HepG2 (cell line): Measurements from ENCODE around the gene CYBC1. TPM values are rescaled to one million over a fixed set of nuclear protein-coding genes. Genes with fewer than 3 reads are reported as not detected.

Source experiments
- AFF4 ChIP-seq: sonication (generic); formaldehyde crosslinking; IDR thresholded peaks from 2 replicates; pipeline ENCODE4 v1.4.0; 2020; ENCODE audit warnings: missing genetic modification reagents
- GZF1 ChIP-seq: sonication (generic); formaldehyde crosslinking; IDR thresholded peaks from 2 replicates; pipeline ENCODE4 v1.5.1; 2020; ENCODE audit warnings: mild to moderate bottlenecking, missing genetic modification reagents
- HNRNPLL ChIP-seq: fragments of 200-400 bp; formaldehyde crosslinking; IDR thresholded peaks from 2 replicates; pipeline ENCODE4 v1.6.1; 2017; ENCODE audit warnings: mild to moderate bottlenecking, low read depth, low read length; ENCODE audit not compliant: poor library complexity, severe bottlenecking
- MAFF ChIP-seq: IDR thresholded peaks from 2 replicates; pipeline ENCODE4 v1.6.1; 2011; ENCODE audit warnings: low read depth, low read length, improper control_type of control experiment
- MLX ChIP-seq: IDR thresholded peaks from 2 replicates; pipeline ENCODE4 v1.6.1; 2016
- NFAT5 ChIP-seq: sonication (generic); formaldehyde crosslinking; IDR thresholded peaks from 2 replicates; pipeline ENCODE4 v1.4.0; 2020; ENCODE audit warnings: missing genetic modification reagents
- NFKBIZ ChIP-seq: IDR thresholded peaks from 2 replicates; pipeline ENCODE4 v1.6.1; 2018; ENCODE audit warnings: missing genetic modification reagents, missing compliant biosample characterization
- RARA ChIP-seq: IDR thresholded peaks from 2 replicates; pipeline ENCODE4 v1.6.1; 2016; ENCODE audit warnings: missing genetic modification reagents, missing compliant biosample characterization
- SAFB2 ChIP-seq: sonication (generic); formaldehyde crosslinking; IDR thresholded peaks from 2 replicates; pipeline ENCODE4 v1.5.1; 2020; ENCODE audit warnings: missing genetic modification reagents, low read depth, mild to moderate bottlenecking, borderline replicate concordance
- TGIF2 ChIP-seq: IDR thresholded peaks from 2 replicates; pipeline ENCODE4 v1.6.1; 2016; ENCODE audit warnings: control low read depth, missing compliant biosample characterization
- ZBTB14 ChIP-seq: sonication (generic); formaldehyde crosslinking; IDR thresholded peaks from 2 replicates; pipeline ENCODE4 v1.4.0; 2020; ENCODE audit warnings: missing genetic modification reagents
- ZFP37 ChIP-seq: sonication (generic); formaldehyde crosslinking; IDR thresholded peaks from 2 replicates; pipeline ENCODE4 v1.4.0; 2020; ENCODE audit warnings: missing genetic modification reagents, borderline replicate concordance
- ZNF224 ChIP-seq: sonication (generic); formaldehyde crosslinking; IDR thresholded peaks from 2 replicates; pipeline ENCODE4 v1.5.0; 2020; ENCODE audit warnings: mild to moderate bottlenecking, missing genetic modification reagents
- ZNF232 ChIP-seq: sonication (generic); formaldehyde crosslinking; IDR thresholded peaks from 2 replicates; pipeline ENCODE4 v1.4.0; 2020; ENCODE audit warnings: missing genetic modification reagents, borderline replicate concordance
- ZNF577 ChIP-seq: sonication (generic); formaldehyde crosslinking; IDR thresholded peaks from 2 replicates; pipeline ENCODE4 v1.4.0; 2020; ENCODE audit warnings: mild to moderate bottlenecking, low read depth, missing genetic modification reagents, borderline replicate concordance
- ZNF780A ChIP-seq: sonication (generic); formaldehyde crosslinking; IDR thresholded peaks from 2 replicates; pipeline ENCODE4 v1.8.0; 2022; ENCODE audit warnings: mild to moderate bottlenecking, missing genetic modification reagents, moderate library complexity
- ZNF784 ChIP-seq: sonication (generic); formaldehyde crosslinking; IDR thresholded peaks from 2 replicates; pipeline ENCODE4 v1.5.1; 2020; ENCODE audit warnings: missing genetic modification reagents, mild to moderate bottlenecking, borderline replicate concordance
- ZNF792 ChIP-seq: IDR thresholded peaks from 2 replicates; pipeline ENCODE4 v1.6.1; 2016
- polyA plus RNA-seq, 8 experiments: library from polyadenylated mRNA; depleted of rRNA in 3 of 8; stranded (reverse) in 7 of 8; unstranded in 1 of 8; fragments of >200 nt; fragmentation: Illumina TruSeq in 4 of 8; extraction: Trizol in 4 of 8; gene quantifications; 2 replicates each; pipeline versions ENCODE4 v1.2.1 to v1.2.3, GENCODE V29; 2011 to 2016; ENCODE audit warnings: low read depth in 4 of 8, missing spikeins in 1 of 8, mixed read lengths in 1 of 8; ENCODE audit not compliant: insufficient read depth in 1 of 8
- total RNA-seq, 5 experiments: library from RNA; depleted of rRNA; stranded (reverse); fragments of >200 nt; fragmentation: Illumina TruSeq; extraction: Trizol; gene quantifications; 2 replicates each; pipeline ENCODE4 v1.2.3, GENCODE V29; 2016; ENCODE audit warnings: low read depth in 1 of 5

The CYBC1 gene
- total and polyA plus RNA-seq, 2 of the 13 experiments (the other 11 are each of a cell fraction or from before 2014, with no cell fraction given): 43.4 to 44.1 TPM

- TF ChIP-seq NFKBIZ (CRISPR knock-in tag) (no peak), MLX (CRISPR knock-in tag) (peak; percentile 66; the same call in 1 of the 2 replicates), ZBTB14 (CRISPR knock-in tag) (no peak; the same call in 1 of the 2 replicates), SAFB2 (no peak; the same call in 1 of the 2 replicates), NFAT5 (CRISPR knock-in tag) (peak; percentile 75; the same call in 1 of the 2 replicates), ZNF577 (CRISPR knock-in tag) (no peak), HNRNPLL (peak; percentile 96), GZF1 (CRISPR knock-in tag) (no peak), ZNF792 (CRISPR knock-in tag) (peak; percentile 83), TGIF2 (CRISPR knock-in tag) (peak; percentile 87), MAFF (no peak), AFF4 (CRISPR knock-in tag) (no peak), RARA (CRISPR knock-in tag) (peak; percentile 28; the same call in 1 of the 2 replicates), ZNF232 (CRISPR knock-in tag) (peak; percentile 84; the same call in 1 of the 2 replicates), ZNF224 (CRISPR knock-in tag) (peak; percentile 99), ZNF784 (CRISPR knock-in tag) (peak; percentile 74; the same call in 1 of the 2 replicates), ZFP37 (CRISPR knock-in tag) (no peak), ZNF780A (CRISPR knock-in tag) (no peak)
Measured at GRCh38 chr17:82458179-82458884, 7.8 kb upstream of the CYBC1 start, which contains the start of gene NARF (continued).
